Spleen (tissue), 3 donors: ENCODE results near the gene ARID3B.

Experiments used
- POLR2A ChIP-seq, 3 donors: fragments of 450-650 bp; IDR thresholded peaks; one replicate each; pipeline ENCODE4 v1.5.1; 2017; ENCODE audit warnings: antibody characterized with exemption in 3 of 3, mild to moderate bottlenecking in 1 of 3
- POLR2AphosphoS5 ChIP-seq, 3 donors: sonication (generic); formaldehyde crosslinking; IDR thresholded peaks; one replicate each; pipeline ENCODE4 v1.5.1; 2017; ENCODE audit warnings: antibody characterized with exemption in 3 of 3

DNA sequence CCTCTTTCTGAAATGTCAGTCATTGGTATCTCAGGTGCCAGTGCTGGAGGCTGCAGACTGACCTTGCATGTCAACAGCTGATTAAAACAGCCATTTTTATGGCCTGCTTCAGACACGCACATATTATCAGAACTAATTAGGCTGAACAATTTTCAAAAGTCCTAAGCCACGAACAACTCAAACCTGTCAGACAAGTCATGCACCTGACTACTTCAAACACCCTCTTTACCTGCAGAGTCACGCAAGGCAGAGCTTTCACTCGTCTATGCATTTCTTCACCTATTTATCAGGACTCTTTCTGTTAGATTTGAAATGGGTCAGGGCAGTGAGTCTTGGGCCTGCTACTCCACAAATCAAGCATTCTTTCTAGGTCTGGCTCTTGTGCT is 101.3 kb downstream of the ARID3B start:
- TF ChIP-seq POLR2AphosphoS5 (IDR thresholded peaks at IDR 0.05) (no peak), POLR2A (IDR thresholded peaks at IDR 0.05) (no peak)
